H9 (cell line): ENCODE data around the gene C1QTNF1. TPM values are rescaled to one million over a fixed set of nuclear protein-coding genes. Genes with fewer than 3 reads are reported as not detected.

Experiments
- DNase-seq: peaks from one replicate; pipeline ENCODE4 v3.0.0-alpha.2; 2017
- H2AFZ ChIP-seq: one replicate; pipeline ENCODE4 v1.6.1; 2013; ENCODE audit warnings: mild to moderate bottlenecking, low read length, control low read depth, moderate library complexity
- H2AK5ac ChIP-seq: 2 replicates; pipeline ENCODE4 v1.6.1; 2013; ENCODE audit warnings: low read length, control low read depth, mixed read lengths; ENCODE audit not compliant: insufficient read length
- H2BK120ac ChIP-seq: one replicate; pipeline ENCODE4 v1.6.1; 2013; ENCODE audit warnings: low read depth, mild to moderate bottlenecking, low read length, control low read depth, inconsistent platforms; ENCODE audit not compliant: poor library complexity, severe bottlenecking
- H2BK12ac ChIP-seq: 2 replicates; pipeline ENCODE4 v1.6.1; 2013; ENCODE audit warnings: low read length, control low read depth, mixed read lengths, low read depth; ENCODE audit not compliant: insufficient read length
- H2BK15ac ChIP-seq: 2 replicates; pipeline ENCODE4 v1.6.1; 2013; ENCODE audit warnings: low read depth, low read length, control low read depth
- H2BK20ac ChIP-seq: one replicate; pipeline ENCODE4 v1.6.1; 2013; ENCODE audit warnings: low read depth, mild to moderate bottlenecking, low read length, control low read depth, inconsistent platforms; ENCODE audit not compliant: poor library complexity, severe bottlenecking
- H2BK5ac ChIP-seq: 2 replicates; pipeline ENCODE4 v1.6.1; 2013; ENCODE audit warnings: low read length, control low read depth, mixed read lengths; ENCODE audit not compliant: insufficient read length
- H3K14ac ChIP-seq: 2 replicates; pipeline ENCODE4 v1.6.1; 2013; ENCODE audit warnings: low read length, control low read depth; ENCODE audit not compliant: insufficient read depth
- H3K18ac ChIP-seq: 2 replicates; pipeline ENCODE4 v1.6.1; 2013; ENCODE audit warnings: low read depth, mild to moderate bottlenecking, mixed read lengths, low read length, control low read depth; ENCODE audit not compliant: insufficient read length
- H3K23ac ChIP-seq: 2 replicates; pipeline ENCODE4 v1.6.1; 2013; ENCODE audit warnings: low read length, control low read depth, mixed read lengths, low read depth; ENCODE audit not compliant: insufficient read length
- H3K23me2 ChIP-seq: 2 replicates; pipeline ENCODE4 v1.6.1; 2013; ENCODE audit warnings: low read depth, mild to moderate bottlenecking, mixed read lengths, low read length, control low read depth; ENCODE audit not compliant: insufficient read length, poor library complexity, severe bottlenecking
- H3K27ac ChIP-seq: 2 replicates; pipeline ENCODE4 v1.5.1; 2013; ENCODE audit warnings: low read length, control low read depth, mixed read lengths, low read depth; ENCODE audit not compliant: insufficient read length
- H3K27me3 ChIP-seq: 2 replicates; pipeline ENCODE4 v1.6.1; 2013; ENCODE audit warnings: low read length, control low read depth, inconsistent platforms; ENCODE audit not compliant: insufficient read depth
- H3K4ac ChIP-seq: 2 replicates; pipeline ENCODE4 v1.6.1; 2013; ENCODE audit warnings: low read depth, mild to moderate bottlenecking, control low read depth, inconsistent platforms, low read length, moderate library complexity
- H3K4me1 ChIP-seq: 2 replicates; pipeline ENCODE4 v1.6.1; 2013; ENCODE audit warnings: low read length, control low read depth, inconsistent platforms; ENCODE audit not compliant: insufficient read depth
- H3K4me2 ChIP-seq: 2 replicates; pipeline ENCODE4 v1.6.1; 2013; ENCODE audit warnings: low read length, control low read depth, mixed read lengths; ENCODE audit not compliant: insufficient read length, insufficient read depth
- H3K56ac ChIP-seq: 2 replicates; pipeline ENCODE4 v1.6.1; 2013; ENCODE audit warnings: low read depth, mild to moderate bottlenecking, mixed read lengths, low read length, control low read depth; ENCODE audit not compliant: insufficient read length
- H3K79me1 ChIP-seq: 2 replicates; pipeline ENCODE4 v1.6.1; 2013; ENCODE audit warnings: low read depth, mild to moderate bottlenecking, moderate library complexity, low read length, control low read depth, inconsistent platforms; ENCODE audit not compliant: insufficient read depth, poor library complexity, severe bottlenecking
- H3K79me2 ChIP-seq: 2 replicates; pipeline ENCODE4 v1.6.1; 2013; ENCODE audit warnings: low read length, control low read depth, inconsistent platforms; ENCODE audit not compliant: insufficient read depth
- H3K9ac ChIP-seq: 2 replicates; pipeline ENCODE4 v1.6.1; 2013; ENCODE audit warnings: low read length, control low read depth, mixed read lengths; ENCODE audit not compliant: insufficient read length; ENCODE audit errors: extremely low read depth
- H3K9me3 ChIP-seq: one replicate; pipeline ENCODE4 v1.6.1; 2013; ENCODE audit warnings: low read depth, low read length, inconsistent platforms; ENCODE audit not compliant: control insufficient read depth
- H3T11ph ChIP-seq: one replicate; pipeline ENCODE4 v1.6.1; 2013; ENCODE audit warnings: mild to moderate bottlenecking, low read length, control low read depth, inconsistent platforms
- H4K20me1 ChIP-seq: one replicate; pipeline ENCODE4 v1.6.1; 2013; ENCODE audit not compliant: control insufficient read depth, insufficient read length, insufficient read depth
- H4K5ac ChIP-seq: 2 replicates; pipeline ENCODE4 v1.6.1; 2013; ENCODE audit warnings: low read depth, mild to moderate bottlenecking, mixed read lengths, low read length, control low read depth; ENCODE audit not compliant: insufficient read length
- H4K8ac ChIP-seq: replicated peaks from 2 replicates; pipeline ENCODE4 v1.6.1; 2013; ENCODE audit warnings: low read length, control low read depth, mixed read lengths, low read depth; ENCODE audit not compliant: insufficient read length
- H4K91ac ChIP-seq: 2 replicates; pipeline ENCODE4 v1.6.1; 2013; ENCODE audit warnings: low read depth, mild to moderate bottlenecking, moderate library complexity, mixed read lengths, low read length, control low read depth; ENCODE audit not compliant: insufficient read length
- H3K27ac Mint-ChIP-seq, 3 experiments: 2 replicates in 2 of 3; 3 replicates in 1 of 3; pipeline ENCODE4 v1.8.0; 2020 to 2021; ENCODE audit warnings: mixed read lengths in 3 of 3, mild to moderate bottlenecking in 1 of 3, moderate library complexity in 1 of 3
- H3K27me3 Mint-ChIP-seq: 2 replicates; pipeline ENCODE4 v1.8.0; 2021; ENCODE audit warnings: low read depth, mild to moderate bottlenecking, moderate library complexity, mixed read lengths
- H3K36me3 Mint-ChIP-seq, 3 experiments: 2 replicates in 2 of 3; 3 replicates in 1 of 3; pipeline ENCODE4 v1.8.0; 2020 to 2021; ENCODE audit warnings: low read depth in 3 of 3, mixed read lengths in 3 of 3; ENCODE audit not compliant: insufficient read depth in 1 of 3
- H3K4me1 Mint-ChIP-seq, 2 experiments: 2 replicates each; pipeline ENCODE4 v1.8.0; 2020; ENCODE audit warnings: mixed read lengths in 2 of 2
- H3K4me3 Mint-ChIP-seq, 2 experiments: 2 replicates in 1 of 2; 3 replicates in 1 of 2; pipeline ENCODE4 v1.8.0; 2020 to 2021; ENCODE audit warnings: mild to moderate bottlenecking in 2 of 2, mixed read lengths in 2 of 2, moderate library complexity in 1 of 2
- H3K9me3 Mint-ChIP-seq, 2 experiments: 2 replicates in 1 of 2; 3 replicates in 1 of 2; pipeline ENCODE4 v1.8.0; 2020; ENCODE audit warnings: mild to moderate bottlenecking in 2 of 2, mixed read lengths in 2 of 2, moderate library complexity in 1 of 2
- CTCF ChIP-seq: fragments of 200-600 bp; sonication (generic); conservative IDR thresholded peaks from 3 replicates; pipeline ENCODE4 v1.8.0; 2021; ENCODE audit warnings: antibody characterized with exemption, mild to moderate bottlenecking
- WGBS: extraction: QIAGEN DNeasy Blood & Tissue Kit; methylation state at CpG from one replicate; pipeline ENCODE4 v1.1.7; 2013; ENCODE audit warnings: missing lambda C conversion rate, low lambda C conversion rate, mixed read lengths; ENCODE audit not compliant: insufficient read length; ENCODE audit errors: extremely low coverage; 5-methylcytosine and 5-hydroxymethylcytosine counted together
- total RNA-seq: library from RNA; stranded (reverse); gene quantifications from 2 replicates; pipeline ENCODE4 v1.2.1, GENCODE V29; 2021

C1QTNF1 gene
- total RNA-seq, 1 experiment from 2014 or later, result 0.96 TPM

- H4K8ac ChIP-seq, result no peak overlapping the region
- H3K27ac Mint-ChIP-seq, result no peak overlapping the region
- no peak overlapping the region for H2AK5ac ChIP-seq
- H4K20me1 ChIP-seq, result no peaks in the 10 kb centered on the region
- no peak overlapping the region for H3K4me2 ChIP-seq
- no peaks in the 10 kb centered on the region for H3K79me2 ChIP-seq
- no peak overlapping the region for H4K91ac ChIP-seq
- H3K9me3 ChIP-seq, result no peaks in the 10 kb centered on the region
- no CpG with 5 or more reads among the region's 21 CpGs for WGBS
- no peak overlapping the region for H3K4ac ChIP-seq
- H3K23me2 ChIP-seq, result no peaks in the 10 kb centered on the region
- H3K4me3 Mint-ChIP-seq, result no peak overlapping the region
- no peak overlapping the region for H2BK15ac ChIP-seq
- no peak overlapping the region for H3K27ac ChIP-seq
- no peak overlapping the region for H2BK20ac ChIP-seq
- H3T11ph ChIP-seq, result no peak overlapping the region
- H3K18ac ChIP-seq, result no peak overlapping the region
- H3K9ac ChIP-seq, result no peak overlapping the region
- H2BK120ac ChIP-seq, result no peak overlapping the region
- no peak overlapping the region for H3K14ac ChIP-seq
- H3K4me1 ChIP-seq, result no peaks in the 10 kb centered on the region
- no peak overlapping the region for H3K23ac ChIP-seq
- H3K79me1 ChIP-seq, result no peaks in the 10 kb centered on the region
- TF ChIP-seq CTCF, result no peak
- peaks cover 0 to 14% of the 10 kb centered on the region in 2 experiments; a peak in 2 of 4 replicates for H3K4me1 Mint-ChIP-seq
- H3K27me3 Mint-ChIP-seq, result peaks cover 72% of the 10 kb centered on the region
- no peaks in the 10 kb centered on the region for H3K27me3 ChIP-seq
- no peak for DNase-seq
- H3K9me3 Mint-ChIP-seq, result peaks cover 19 to 20% of the 10 kb centered on the region in 2 experiments
- H4K5ac ChIP-seq, result no peak overlapping the region
- no peak overlapping the region for H2BK5ac ChIP-seq
- H2BK12ac ChIP-seq, result no peak overlapping the region
- H3K36me3 Mint-ChIP-seq, result peaks cover 0 to 4% (median 3%) of the 10 kb centered on the region in 3 experiments; a peak in 2 of 7 replicates
- H3K56ac ChIP-seq, result no peak overlapping the region
- H2AFZ ChIP-seq, result no peak overlapping the region
Measured at GRCh38 chr17:79048826-79049755, 25.1 kb downstream of the C1QTNF1 start.
